ENCODE results near the gene BMP8A.

- TF ChIP-seq CTCF (IDR thresholded peaks at IDR 0.05) (no peak), ZFX (IDR thresholded peaks at IDR 0.05; ENCODE audit: borderline replicate concordance) (no peak)
Observed at GRCh38 chr1:39524591-39525365, 33.3 kb downstream of the BMP8A start.

All from 22Rv1 (cell line).